ENCODE results near the gene LEKR1. TPM values are rescaled to one million over a fixed set of nuclear protein-coding genes. Genes with fewer than 3 reads are reported as not detected.

LEKR1 gene
- total and polyA plus RNA-seq, 2 donors (not counting 3 experiments of a cell fraction or from before 2014, with no cell fraction given) = 0.07 to 0.64 TPM

- Histone ChIP-seq H3K9ac (replicated peaks; ENCODE audit: extremely low read depth, insufficient read depth, low read length) (peak overlapping the region; percentile 93), H3K4me1 (ENCODE audit: control insufficient read depth, extremely low read depth, insufficient read depth, low read length) (peaks cover 26% of the 10 kb centered on the region), H3K36me3 (ENCODE audit: control insufficient read depth in 2 of 2, extremely low read depth in 1 of 2, insufficient read depth in 2 of 2, low read length in 2 of 2) (no peaks in the 10 kb centered on the region), H4K20me1 (replicated peaks; ENCODE audit: control insufficient read depth, extremely low read depth, insufficient read depth, low read length) (no peaks in the 10 kb centered on the region), H3K9me1 (replicated peaks; ENCODE audit: control insufficient read depth, extremely low read depth, insufficient read depth, low read length) (no peaks in the 10 kb centered on the region), H3K27ac (ENCODE audit: insufficient read depth, low read depth, low read length) (peak overlapping the region; percentile 86), H3K4me2 (ENCODE audit: insufficient read depth, low read length) (peak overlapping the region; percentile 42), H2AFZ (ENCODE audit: low read depth, low read length) (peak overlapping the region; percentile 70), H3K9me3 (replicated peaks; ENCODE audit: control insufficient read depth, insufficient read depth, low read length) (no peaks in the 10 kb centered on the region), H3K27me3 (ENCODE audit: control insufficient read depth in 2 of 2, insufficient read depth in 2 of 2, low read length in 2 of 2) (no peaks in the 10 kb centered on the region), H3K79me2 (ENCODE audit: control insufficient read depth, insufficient read depth, low read length) (no peaks in the 10 kb centered on the region), H3K4me3 (replicated peaks in 1 of 3; ENCODE audit: insufficient read depth in 1 of 3, low read depth in 1 of 3, low read length in 3 of 3) (peak overlapping the region in 1 of 3 experiments; percentile 8)
- ChIA-PET POLR2A (interaction anchor here (0.8 to 1.1 kb wide), 6 partner anchors 17 to 931 kb away, joined by 3 to 5 read pairs (median 4); partner anchors contain the start of gene TIPARP), CTCF (interaction anchor here (0.6 to 8.5 kb wide), 31 partner anchors 9 to 946 kb away, joined by 3 to 83 read pairs (median 6); partner anchors contain the start of genes SSR3 and TIPARP)
- FAIRE-seq (peak; percentile 87), DNase-seq (ENCODE audit: low read depth, low spot score) (peak; percentile 79)
- BruUV-seq (replicated peaks) = no TSS peak
- TF ChIP-seq CTCF (IDR thresholded peaks at IDR 0.05; ENCODE audit: extremely low read depth in 1 of 2, insufficient read depth in 1 of 2, low read depth in 1 of 2, low read length in 2 of 2) (no peak), EZH2 (IDR thresholded peaks at IDR 0.05; ENCODE audit: borderline replicate concordance, low read depth, low read length, severe bottlenecking) (no peak), POLR2A (IDR thresholded peaks at IDR 0.05; ENCODE audit: low read depth, low read length) (peak; percentile 35), MAX (IDR thresholded peaks at IDR 0.05; ENCODE audit: insufficient read depth, insufficient read length) (no peak), GATA2 (IDR thresholded peaks at IDR 0.05; ENCODE audit: insufficient read depth, insufficient read length, low read depth, low read length) (peak; percentile 43), POLR2AphosphoS5 (IDR thresholded peaks at IDR 0.05; ENCODE audit: insufficient read depth, low read depth, low read length) (no peak)
- intact Hi-C loops (cut with micrococcal nuclease) (loop anchor here (1.0 to 2.0 kb wide), 4 partner anchors 41 to 939 kb away; no protein-coding TSS in a partner anchor), dilution Hi-C loops (cut with MboI; ENCODE audit: extremely low pct_ligation_motif_present, low sequenced_read_pairs) (no loop called here)
Measured at GRCh38 chr3:157089455-157090221, 263.5 kb downstream of the LEKR1 start.

Data from endothelial cell of umbilical vein (primary cell).